Glutamatergic neuron (in vitro differentiated cells): ENCODE measurements around the gene RAD18. TPM values are rescaled to one million over a fixed set of nuclear protein-coding genes. Genes with fewer than 3 reads are reported as not detected.

ENCODE experiments used
- DNase-seq: peaks from one replicate; pipeline ENCODE4 v3.0.0; 2022
- H3K27ac Mint-ChIP-seq: one replicate; pipeline ENCODE4 v1.8.0; 2020; ENCODE audit warnings: mild to moderate bottlenecking, mixed read lengths, inconsistent platforms; ENCODE audit not compliant: unreplicated experiment
- H3K27me3 Mint-ChIP-seq: one replicate; pipeline ENCODE4 v1.8.0; 2020; ENCODE audit warnings: mild to moderate bottlenecking, moderate library complexity, mixed read lengths, inconsistent platforms; ENCODE audit not compliant: unreplicated experiment
- H3K36me3 Mint-ChIP-seq: one replicate; pipeline ENCODE4 v1.8.0; 2020; ENCODE audit warnings: mild to moderate bottlenecking, mixed read lengths, inconsistent platforms; ENCODE audit not compliant: unreplicated experiment
- H3K4me1 Mint-ChIP-seq: one replicate; pipeline ENCODE4 v1.8.0; 2020; ENCODE audit warnings: mild to moderate bottlenecking, low read depth, mixed read lengths, inconsistent platforms; ENCODE audit not compliant: unreplicated experiment
- H3K4me3 Mint-ChIP-seq: one replicate; pipeline ENCODE4 v1.8.0; 2020; ENCODE audit warnings: mild to moderate bottlenecking, mixed read lengths, inconsistent platforms; ENCODE audit not compliant: unreplicated experiment
- H3K9me3 Mint-ChIP-seq: one replicate; pipeline ENCODE4 v1.8.0; 2020; ENCODE audit warnings: mild to moderate bottlenecking, moderate library complexity, mixed read lengths, inconsistent platforms; ENCODE audit not compliant: unreplicated experiment
- total RNA-seq: library from RNA; stranded (reverse); fragmentation: NEBNext Ultra II Directional; extraction: Animal tissue kit (Norgen Biotek cat#: 25700); gene quantifications from one replicate; pipeline ENCODE4 v1.2.1, GENCODE V29; 2021; ENCODE audit not compliant: unreplicated experiment
- TF ChIP-seq, protein P1 (sequence below): fragments of 200-600 bp; sonication (generic); IDR thresholded peaks from one replicate; pipeline ENCODE4 v1.5.0; 2021; ENCODE audit not compliant: partially characterized antibody, unreplicated experiment

Gene RAD18
- total RNA-seq, 1 donor from 2014 or later, result 11.9 TPM

DNA sequence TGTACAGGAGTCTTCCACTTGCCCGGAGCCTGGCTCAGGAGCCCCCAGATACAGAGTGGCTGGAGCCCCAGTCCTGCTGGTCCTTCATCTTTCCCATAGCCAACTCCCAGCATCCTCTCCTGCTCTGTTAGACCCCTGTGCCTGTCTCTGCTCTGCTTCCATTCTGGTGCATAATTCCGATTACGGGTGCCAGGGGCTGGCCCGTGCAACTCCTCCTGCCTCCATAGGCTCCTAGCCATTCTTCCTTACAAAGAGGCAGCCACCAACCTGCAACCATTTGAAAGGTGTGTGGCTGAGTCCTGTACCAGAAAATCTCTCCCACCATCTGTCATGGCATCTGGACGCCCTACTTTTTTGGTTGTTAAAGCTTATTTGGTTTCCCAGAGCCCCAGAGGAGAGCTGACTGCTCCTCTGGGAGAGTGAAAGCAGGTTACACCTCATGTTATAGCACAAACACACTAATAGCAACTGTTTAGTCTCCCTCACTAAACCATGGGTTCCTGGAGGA is 5.2 kb upstream of the RAD18 start:
- no peak overlapping the region for H3K4me3 Mint-ChIP-seq

DNA sequence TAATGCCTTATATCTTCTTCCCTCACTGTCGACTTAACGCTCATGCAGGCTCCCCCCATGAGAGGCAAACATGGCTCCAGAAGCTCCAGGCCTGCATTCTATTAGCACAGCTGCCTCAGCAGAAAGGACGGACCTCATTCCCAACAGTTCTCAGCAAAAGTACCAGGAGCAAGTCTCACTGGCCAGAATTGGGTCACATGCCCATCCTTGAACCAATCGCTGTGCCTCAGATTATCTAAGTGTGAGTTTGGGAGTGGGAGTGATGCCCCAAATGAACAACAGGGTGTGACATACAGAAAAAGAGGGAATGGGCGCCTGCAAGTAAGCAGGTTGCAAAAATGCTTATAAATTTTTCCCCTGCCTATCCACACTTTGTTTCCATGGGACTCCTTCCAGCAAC is 4.3 kb upstream of the RAD18 start:
- H3K27me3 Mint-ChIP-seq, result peaks cover 3% of the 10 kb centered on the region
- no peaks in the 10 kb centered on the region for H3K36me3 Mint-ChIP-seq
- no peak overlapping the region for H3K4me3 Mint-ChIP-seq
- no peak for DNase-seq
- peaks cover 12% of the 10 kb centered on the region for H3K4me1 Mint-ChIP-seq
- H3K9me3 Mint-ChIP-seq, result peaks cover 6% of the 10 kb centered on the region
- TF ChIP-seq, protein P1, sequence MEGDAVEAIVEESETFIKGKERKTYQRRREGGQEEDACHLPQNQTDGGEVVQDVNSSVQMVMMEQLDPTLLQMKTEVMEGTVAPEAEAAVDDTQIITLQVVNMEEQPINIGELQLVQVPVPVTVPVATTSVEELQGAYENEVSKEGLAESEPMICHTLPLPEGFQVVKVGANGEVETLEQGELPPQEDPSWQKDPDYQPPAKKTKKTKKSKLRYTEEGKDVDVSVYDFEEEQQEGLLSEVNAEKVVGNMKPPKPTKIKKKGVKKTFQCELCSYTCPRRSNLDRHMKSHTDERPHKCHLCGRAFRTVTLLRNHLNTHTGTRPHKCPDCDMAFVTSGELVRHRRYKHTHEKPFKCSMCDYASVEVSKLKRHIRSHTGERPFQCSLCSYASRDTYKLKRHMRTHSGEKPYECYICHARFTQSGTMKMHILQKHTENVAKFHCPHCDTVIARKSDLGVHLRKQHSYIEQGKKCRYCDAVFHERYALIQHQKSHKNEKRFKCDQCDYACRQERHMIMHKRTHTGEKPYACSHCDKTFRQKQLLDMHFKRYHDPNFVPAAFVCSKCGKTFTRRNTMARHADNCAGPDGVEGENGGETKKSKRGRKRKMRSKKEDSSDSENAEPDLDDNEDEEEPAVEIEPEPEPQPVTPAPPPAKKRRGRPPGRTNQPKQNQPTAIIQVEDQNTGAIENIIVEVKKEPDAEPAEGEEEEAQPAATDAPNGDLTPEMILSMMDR, result no peak
- no peak overlapping the region for H3K27ac Mint-ChIP-seq

More for the DNA sequence above, 5.2 kb upstream of the RAD18 start:
- H3K27ac Mint-ChIP-seq, result peak overlapping the region; percentile 5
- TF ChIP-seq, protein P1, result no peak
- peaks cover 3% of the 10 kb centered on the region for H3K27me3 Mint-ChIP-seq
- H3K36me3 Mint-ChIP-seq, result no peaks in the 10 kb centered on the region
- peaks cover 4% of the 10 kb centered on the region for H3K9me3 Mint-ChIP-seq
- peaks cover 10% of the 10 kb centered on the region for H3K4me1 Mint-ChIP-seq
- no peak for DNase-seq

DNA sequence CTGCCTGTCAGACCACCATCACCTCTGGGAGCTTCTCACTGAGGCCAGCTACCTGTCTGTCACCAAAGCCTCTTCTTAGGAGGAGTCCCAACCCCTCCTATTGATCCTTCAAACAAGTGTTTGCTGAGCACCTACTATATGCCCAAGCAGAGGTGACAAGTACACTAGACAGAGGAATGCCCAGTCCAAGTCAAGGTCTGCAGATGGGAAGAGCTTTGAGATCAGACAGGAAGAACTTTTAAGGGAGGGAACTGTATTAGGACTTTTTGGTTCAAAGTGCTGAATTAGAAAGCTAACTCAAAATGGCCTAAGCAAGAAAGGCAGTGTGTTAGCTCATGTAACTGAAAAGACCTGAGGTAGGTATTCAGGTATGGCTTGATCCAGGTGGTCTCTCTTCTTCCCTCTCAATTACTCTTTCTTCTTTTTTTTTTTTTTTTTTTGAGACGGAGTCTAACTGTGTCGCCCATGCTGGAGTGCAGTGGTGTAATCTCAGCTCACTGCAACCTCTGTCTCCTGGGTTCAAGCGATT is 3.6 kb upstream of the RAD18 start:
- TF ChIP-seq, protein P1, result no peak
- Mint-ChIP-seq H3K27me3 (peaks cover 3% of the 10 kb centered on the region), H3K4me1 (peaks cover 13% of the 10 kb centered on the region), H3K36me3 (no peaks in the 10 kb centered on the region), H3K9me3 (peaks cover 6% of the 10 kb centered on the region), H3K4me3 (no peak overlapping the region), H3K27ac (no peak overlapping the region)
- DNase-seq, result no peak

DNA sequence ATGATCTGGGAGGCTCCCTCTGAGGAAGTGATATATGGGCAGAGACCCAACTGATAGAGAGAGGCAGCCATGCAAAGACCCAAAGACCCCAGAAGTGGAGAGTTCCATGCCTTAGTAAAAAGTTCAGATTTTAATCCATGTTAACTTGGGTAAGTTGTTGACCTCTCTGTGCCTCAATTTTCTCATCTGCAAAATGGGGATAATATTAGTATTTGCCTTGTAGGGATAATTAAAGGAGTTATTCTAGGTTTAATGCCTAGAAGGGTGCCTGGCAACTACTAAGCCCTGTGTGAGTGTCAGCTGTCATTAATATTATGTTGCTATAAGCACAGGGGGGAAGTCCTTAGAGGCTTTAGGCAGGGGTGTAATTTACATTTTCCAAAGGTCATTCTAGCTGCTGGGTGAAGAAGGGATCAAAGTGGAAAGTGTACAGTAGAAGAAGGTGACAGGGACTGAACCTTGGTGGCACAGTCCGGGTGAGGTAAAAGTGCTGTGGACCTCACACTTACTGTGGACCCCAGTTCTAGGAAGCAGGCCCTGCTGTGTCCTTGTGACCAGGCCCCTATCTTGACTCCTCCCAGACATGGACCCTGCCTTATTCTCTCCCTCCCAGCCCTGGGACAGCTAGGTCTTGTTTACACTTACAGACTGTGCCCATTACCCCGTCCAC is 3.0 kb upstream of the RAD18 start:
- no peak overlapping the region for H3K27ac Mint-ChIP-seq
- H3K4me1 Mint-ChIP-seq, result peaks cover 13% of the 10 kb centered on the region
- H3K9me3 Mint-ChIP-seq, result peaks cover 6% of the 10 kb centered on the region

More for the DNA sequence above, 3.0 kb upstream of the RAD18 start:
- H3K36me3 Mint-ChIP-seq, result no peaks in the 10 kb centered on the region
- H3K4me3 Mint-ChIP-seq, result no peak overlapping the region
- H3K27me3 Mint-ChIP-seq, result peaks cover 3% of the 10 kb centered on the region
- DNase-seq, result no peak
- TF ChIP-seq, protein P1, result no peak
